Measurements from ENCODE around the gene PIK3CG. TPM values are rescaled to one million over a fixed set of nuclear protein-coding genes. Genes with fewer than 3 reads are reported as not detected.

The PIK3CG gene
- total RNA-seq, 1 donor from 2014 or later, result 2.4 TPM

GRCh38 chr7:106875508-106875907, 10.4 kb downstream of the PIK3CG start:
- H3K36me3 Mint-ChIP-seq (ENCODE audit: low read depth, unreplicated experiment), result no peaks in the 10 kb centered on the region
- no peak overlapping the region for H3K4me3 Mint-ChIP-seq (ENCODE audit: unreplicated experiment)
- no peaks in the 10 kb centered on the region for H3K27me3 Mint-ChIP-seq (ENCODE audit: unreplicated experiment)

GRCh38 chr7:106878748-106879439, 13.8 kb downstream of the PIK3CG start:
- Mint-ChIP-seq H3K27ac (ENCODE audit: unreplicated experiment) (no peak overlapping the region), H3K9me3 (ENCODE audit: unreplicated experiment) (no peaks in the 10 kb centered on the region), H3K4me3 (ENCODE audit: unreplicated experiment) (no peak overlapping the region), H3K36me3 (ENCODE audit: low read depth, unreplicated experiment) (no peaks in the 10 kb centered on the region), H3K4me1 (ENCODE audit: unreplicated experiment) (no peaks in the 10 kb centered on the region), H3K27me3 (ENCODE audit: unreplicated experiment) (no peaks in the 10 kb centered on the region)
- no peak for DNase-seq (ENCODE audit: low spot score)
- TF ChIP-seq CTCF (IDR thresholded peaks at IDR 0.05; ENCODE audit: unreplicated experiment), result no peak

More at GRCh38 chr7:106875508-106875907, 10.4 kb downstream of the PIK3CG start:
- H3K4me1 Mint-ChIP-seq (ENCODE audit: unreplicated experiment), result peaks cover 8% of the 10 kb centered on the region
- no peaks in the 10 kb centered on the region for H3K9me3 Mint-ChIP-seq (ENCODE audit: unreplicated experiment)
- no peak for TF ChIP-seq CTCF (IDR thresholded peaks at IDR 0.05; ENCODE audit: unreplicated experiment)
- no peak for DNase-seq (ENCODE audit: low spot score)
- H3K27ac Mint-ChIP-seq (ENCODE audit: unreplicated experiment), result no peak overlapping the region

- no peak for DNase-seq (ENCODE audit: low spot score)
- no peak overlapping the region for H3K4me3 Mint-ChIP-seq (ENCODE audit: unreplicated experiment)
- no peaks in the 10 kb centered on the region for H3K9me3 Mint-ChIP-seq (ENCODE audit: unreplicated experiment)
- TF ChIP-seq CTCF (IDR thresholded peaks at IDR 0.05; ENCODE audit: unreplicated experiment), result no peak
- H3K27me3 Mint-ChIP-seq (ENCODE audit: unreplicated experiment), result peaks cover 1% of the 10 kb centered on the region
- H3K4me1 Mint-ChIP-seq (ENCODE audit: unreplicated experiment), result no peaks in the 10 kb centered on the region
- peaks cover 4% of the 10 kb centered on the region for H3K36me3 Mint-ChIP-seq (ENCODE audit: low read depth, unreplicated experiment)
- no peak overlapping the region for H3K27ac Mint-ChIP-seq (ENCODE audit: unreplicated experiment)
These were observed 16.9 kb downstream of the PIK3CG start for GRCh38 chr7:106881984-106882383.

- no peak overlapping the region for H3K27ac Mint-ChIP-seq (ENCODE audit: unreplicated experiment)
- no peak overlapping the region for H3K4me3 Mint-ChIP-seq (ENCODE audit: unreplicated experiment)
- no peak for DNase-seq (ENCODE audit: low spot score)
- H3K36me3 Mint-ChIP-seq (ENCODE audit: low read depth, unreplicated experiment), result peaks cover 4% of the 10 kb centered on the region
- peaks cover 1% of the 10 kb centered on the region for H3K27me3 Mint-ChIP-seq (ENCODE audit: unreplicated experiment)
- H3K9me3 Mint-ChIP-seq (ENCODE audit: unreplicated experiment), result no peaks in the 10 kb centered on the region
- TF ChIP-seq CTCF (IDR thresholded peaks at IDR 0.05; ENCODE audit: unreplicated experiment), result no peak
- H3K4me1 Mint-ChIP-seq (ENCODE audit: unreplicated experiment), result peaks cover 4% of the 10 kb centered on the region
These were observed 18.5 kb downstream of the PIK3CG start for GRCh38 chr7:106883456-106884026.

GRCh38 chr7:106885652-106886051, 20.6 kb downstream of the PIK3CG start:
- peaks cover 2% of the 10 kb centered on the region for H3K27me3 Mint-ChIP-seq (ENCODE audit: unreplicated experiment)
- H3K27ac Mint-ChIP-seq (ENCODE audit: unreplicated experiment), result no peak overlapping the region

More at GRCh38 chr7:106885652-106886051, 20.6 kb downstream of the PIK3CG start:
- Mint-ChIP-seq H3K4me3 (ENCODE audit: unreplicated experiment) (no peak overlapping the region), H3K9me3 (ENCODE audit: unreplicated experiment) (no peaks in the 10 kb centered on the region), H3K36me3 (ENCODE audit: low read depth, unreplicated experiment) (peaks cover 4% of the 10 kb centered on the region), H3K4me1 (ENCODE audit: unreplicated experiment) (peaks cover 4% of the 10 kb centered on the region)
- no peak for TF ChIP-seq CTCF (IDR thresholded peaks at IDR 0.05; ENCODE audit: unreplicated experiment)
- DNase-seq (ENCODE audit: low spot score), result no peak
